ENCODE measurements around the gene SLC29A3. TPM values are rescaled to one million over a fixed set of nuclear protein-coding genes. Genes with fewer than 3 reads are reported as not detected.

The SLC29A3 gene
- total and polyA plus RNA-seq, 2 of the 8 experiments (the other 6 are each of a cell fraction or from before 2014, with no cell fraction given): 14.0 to 24.6 TPM

DNA sequence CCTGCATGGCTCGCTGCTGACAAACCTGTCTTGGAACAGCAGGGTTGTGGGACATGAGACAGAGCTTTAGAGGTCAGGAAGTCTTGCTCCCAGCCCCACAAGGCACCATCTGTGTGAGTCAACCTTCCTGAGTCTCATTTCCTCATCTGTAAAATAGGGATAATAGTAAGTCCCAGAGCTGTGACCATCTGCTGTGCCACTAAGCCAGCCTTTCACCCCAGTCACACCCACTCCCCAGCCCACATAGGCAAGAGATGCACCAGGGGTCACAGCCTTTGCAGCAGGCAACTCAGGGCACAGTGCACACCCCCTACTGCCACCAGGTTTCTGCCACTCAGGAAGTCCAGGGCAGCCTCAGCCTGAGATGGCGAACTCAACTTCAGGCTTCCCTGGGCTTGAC lies 48.2 kb downstream of the SLC29A3 start:
- FAIRE-seq (no peak), DNase-seq (ENCODE audit: low read depth in 1 of 2, low spot score in 2 of 2) (no peak)
- Histone ChIP-seq H2AK5ac (ENCODE audit: low read depth, low read length) (no peak overlapping the region), H3K56ac (replicated peaks; ENCODE audit: insufficient read length, low read depth, low read length) (no peak overlapping the region), H3K14ac (ENCODE audit: insufficient read length) (no peak overlapping the region), H3K27ac (ENCODE audit: low read depth, low read length) (no peak overlapping the region), H4K8ac (ENCODE audit: extremely low read depth, insufficient read depth, low read length) (no peak overlapping the region), H2BK5ac (ENCODE audit: low read depth, low read length) (no peak overlapping the region), H3K9ac (replicated peaks in 1 of 4; ENCODE audit: extremely low read depth in 1 of 4, low read depth in 3 of 4, low read length in 3 of 4) (no peak overlapping the region), H2BK120ac (replicated peaks; ENCODE audit: low read depth, low read length) (no peak overlapping the region), H2BK15ac (ENCODE audit: low read length) (no peak overlapping the region), H3K9me3 (ENCODE audit: insufficient read depth in 2 of 2, low read depth in 1 of 2, low read length in 1 of 2) (no peaks in the 10 kb centered on the region), H2AFZ (ENCODE audit: low read length) (no peak overlapping the region), H3K4me2 (ENCODE audit: insufficient read depth in 1 of 2, low read depth in 2 of 2, low read length in 2 of 2) (no peak overlapping the region), H2BK20ac (ENCODE audit: low read length) (no peak overlapping the region), H4K20me1 (replicated peaks in 1 of 2; ENCODE audit: control insufficient read depth in 1 of 2, insufficient read depth in 2 of 2, low read length in 2 of 2) (no peaks in the 10 kb centered on the region), H3K27me3 (replicated peaks in 1 of 4; ENCODE audit: control insufficient read depth in 3 of 4, extremely low read depth in 1 of 4, insufficient read depth in 3 of 4, low read length in 3 of 4) (no peaks in the 10 kb centered on the region; a peak in 2 of 7 replicates), H4K91ac (replicated peaks; ENCODE audit: insufficient read length, low read length) (no peak overlapping the region), H3K23ac (ENCODE audit: insufficient read length) (no peak overlapping the region), H3K79me2 (ENCODE audit: control insufficient read depth in 1 of 2, insufficient read depth in 2 of 2, low read length in 2 of 2) (no peaks in the 10 kb centered on the region), H2BK12ac (ENCODE audit: low read depth, low read length) (no peak overlapping the region), H3K23me2 (ENCODE audit: low read depth, low read length) (no peaks in the 10 kb centered on the region), H3K36me3 (ENCODE audit: control insufficient read depth in 2 of 4, insufficient read depth in 4 of 4, low read length in 3 of 4) (peaks cover 0 to 7% (median 3%) of the 10 kb centered on the region in 4 experiments; a peak in 4 of 8 replicates), H3K4ac (replicated peaks; ENCODE audit: insufficient read length, low read depth, low read length) (no peak overlapping the region), H3K18ac (ENCODE audit: extremely low read depth, low read length) (no peak overlapping the region), H3K4me1 (replicated peaks in 1 of 4; ENCODE audit: control insufficient read depth in 3 of 4, insufficient read depth in 4 of 4, low read length in 3 of 4) (no peaks in the 10 kb centered on the region), H3K4me3 (ENCODE audit: extremely low read depth in 1 of 4, insufficient read depth in 2 of 4, low read depth in 3 of 4, low read length in 4 of 4) (no peak overlapping the region), H4K5ac (ENCODE audit: insufficient read length, low read depth, low read length) (no peak overlapping the region), H3K79me1 (ENCODE audit: low read depth, low read length) (no peaks in the 10 kb centered on the region)
- POLR2A ChIA-PET (ENCODE audit: partially characterized antibody): interaction anchor here (0.9 kb wide), 1 partner anchor 21 kb away, joined by 3 read pairs; no protein-coding TSS in a partner anchor
- WGBS, 2 experiments (ENCODE audit: extremely low coverage in 1 of 2, insufficient coverage in 1 of 2, insufficient read length in 1 of 2, insufficient replicate concordance in 2 of 2, low coverage in 1 of 2, low lambda C conversion rate in 2 of 2, missing lambda C conversion rate in 1 of 2): 94% methylated on average over 2 of the region's 2 CpGs; no CpG with 5 or more reads in 1 of the 2 experiments
- CTCF ChIA-PET (ENCODE audit: partially characterized antibody): interaction anchor here (0.9 to 28.0 kb wide), 7 partner anchors 9 to 118 kb away, joined by 3 to 401 read pairs (median 5); partner anchors contain the start of gene SLC29A3
- TF ChIP-seq JUND (IDR thresholded peaks at IDR 0.05; ENCODE audit: low read length) (no peak), EZH2 (IDR thresholded peaks at IDR 0.05; ENCODE audit: low read depth, low read length, severe bottlenecking) (no peak), SAP30 (IDR thresholded peaks at IDR 0.05; ENCODE audit: insufficient read depth, insufficient replicate concordance, low read length) (no peak), BCL11A (IDR thresholded peaks at IDR 0.05; ENCODE audit: low read depth in 2 of 2, low read length in 2 of 2) (no peak), HDAC2 (IDR thresholded peaks at IDR 0.05; ENCODE audit: borderline replicate concordance in 1 of 2, low read depth in 2 of 2, low read length in 2 of 2) (no peak), POU5F1 (IDR thresholded peaks at IDR 0.05; ENCODE audit: low read depth, low read length) (no peak), SUZ12 (IDR thresholded peaks at IDR 0.05; ENCODE audit: low read length) (no peak), TCF12 (IDR thresholded peaks at IDR 0.05; ENCODE audit: low read depth, low read length) (no peak), BACH1 (IDR thresholded peaks at IDR 0.05; ENCODE audit: low read length) (no peak)

All from H1 (cell line).